ENCODE measurements around the gene MS4A5.
"Not testable (repeated sequence)": the region's sequence is repeated elsewhere in the genome, so short reads cannot be mapped to it uniquely, and the experiment has no call there.

MS4A5 gene, protein sequence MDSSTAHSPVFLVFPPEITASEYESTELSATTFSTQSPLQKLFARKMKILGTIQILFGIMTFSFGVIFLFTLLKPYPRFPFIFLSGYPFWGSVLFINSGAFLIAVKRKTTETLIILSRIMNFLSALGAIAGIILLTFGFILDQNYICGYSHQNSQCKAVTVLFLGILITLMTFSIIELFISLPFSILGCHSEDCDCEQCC

DNA sequence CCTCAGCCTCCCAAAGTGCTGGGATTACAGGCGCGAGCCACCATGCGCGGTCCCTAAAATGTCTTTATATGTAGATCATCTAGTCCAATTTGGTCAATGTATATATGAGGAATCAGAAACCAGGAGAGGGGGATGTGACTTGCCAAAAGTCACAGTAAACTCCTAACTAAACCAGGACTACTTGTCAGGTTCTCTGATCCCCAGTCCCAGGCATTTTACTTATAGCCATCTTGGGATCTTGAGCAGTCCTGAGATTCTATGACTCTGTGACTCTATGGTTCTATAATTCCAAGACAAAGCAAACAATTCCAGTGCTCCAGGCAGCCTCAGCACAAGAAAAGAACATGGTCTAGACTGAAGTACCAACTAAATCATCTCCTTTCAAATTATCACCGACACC, at the start of gene MS4A5:
Gene MS4A5 (plus strand): TSS at position 301 of the 400 bp plus-strand sequence. CDS start 103 bp downstream, outside the sequence.
- no peak for DNase-seq (ENCODE audit: low read depth)

DNA sequence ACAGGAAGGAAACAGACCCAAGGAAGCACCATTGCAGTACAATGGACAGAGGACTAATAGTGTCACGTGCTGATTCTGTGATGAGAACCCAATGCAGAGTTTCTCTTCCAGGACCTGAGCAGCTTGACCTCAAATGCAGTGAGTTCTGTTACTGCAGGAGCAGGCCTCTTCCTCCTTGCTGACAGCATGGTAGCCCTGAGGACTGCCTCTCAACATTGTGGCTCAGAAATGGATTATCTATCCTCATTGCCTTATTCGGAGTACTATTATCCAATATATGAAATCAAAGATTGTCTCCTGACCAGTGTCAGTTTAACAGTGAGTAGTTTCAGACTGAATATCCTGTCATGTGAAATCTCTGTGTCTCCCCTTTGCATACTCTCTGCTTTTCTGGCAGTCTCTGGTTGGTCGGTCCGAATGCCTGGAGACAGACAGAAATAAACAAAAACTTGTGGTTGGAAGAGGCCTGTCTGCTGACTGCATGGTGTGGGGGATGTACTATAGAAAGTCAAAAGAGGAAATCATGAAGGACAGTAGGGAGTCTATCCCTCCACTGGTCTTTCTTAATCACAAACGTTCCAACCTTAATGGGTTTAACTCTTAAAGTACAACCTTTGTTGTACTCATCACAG, 40.0 kb upstream of the MS4A5 start:
- DNase-seq (ENCODE audit: low read depth), result no peak

DNA sequence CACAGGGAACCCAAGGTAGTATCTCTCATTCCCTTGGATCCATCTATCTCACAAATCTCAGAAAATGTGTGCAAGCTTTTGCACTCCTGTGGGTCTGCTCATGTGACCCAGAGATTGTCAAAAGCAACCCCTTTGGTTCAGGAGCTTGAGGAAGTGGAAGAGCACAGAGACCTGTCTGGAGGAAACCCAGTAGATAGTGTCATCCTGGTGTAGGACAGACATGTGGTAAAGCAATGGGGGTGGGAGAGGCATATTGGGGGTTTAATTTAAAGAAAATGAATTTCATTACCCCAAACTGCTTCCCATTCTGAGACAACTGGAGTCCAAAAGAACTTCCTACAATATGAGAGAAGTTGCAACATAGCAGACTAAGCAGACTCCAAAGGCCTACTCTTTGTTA, 39.0 kb upstream of the MS4A5 start:
- no peak for DNase-seq (ENCODE audit: low read depth)

DNA sequence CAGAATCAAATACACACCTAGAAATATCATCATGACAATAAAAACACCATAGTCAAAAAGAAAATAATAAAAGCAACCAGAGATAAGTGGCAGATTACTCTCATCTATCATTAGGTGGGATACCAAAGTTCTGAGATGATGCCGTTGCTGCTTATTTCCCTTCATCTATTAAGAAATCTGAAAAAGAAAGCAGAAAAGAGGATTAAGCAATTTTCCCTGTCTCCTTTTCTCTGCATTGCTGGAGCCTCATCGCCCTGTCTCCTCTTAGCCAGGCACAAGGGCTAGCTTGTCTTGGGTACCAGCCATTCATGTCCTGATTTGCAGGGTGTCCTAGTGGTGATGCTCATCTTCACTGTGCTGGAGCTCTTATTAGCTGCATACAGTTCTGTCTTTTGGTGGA, 37.0 kb upstream of the MS4A5 start:
- DNase-seq (ENCODE audit: low read depth), result no peak

DNA sequence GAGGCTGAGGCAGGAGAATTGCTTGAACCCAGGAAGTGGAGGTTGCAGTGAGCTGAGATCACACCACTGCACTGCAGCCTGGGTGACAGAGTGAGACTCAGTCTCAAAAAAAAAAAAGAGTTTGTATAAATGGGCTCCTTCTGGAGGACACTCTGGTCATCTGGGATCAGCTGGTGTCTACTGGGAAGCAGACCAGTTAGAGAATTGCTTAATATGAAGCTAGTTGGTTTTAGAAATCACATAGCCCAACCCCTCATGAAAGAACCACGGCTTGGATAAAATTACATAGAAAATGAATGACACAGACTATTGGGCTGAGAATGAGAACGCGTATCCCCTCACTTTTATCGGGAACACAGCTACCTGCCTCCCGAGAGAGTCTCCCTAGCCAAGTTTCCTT, 36.4 kb upstream of the MS4A5 start:
- DNase-seq (ENCODE audit: low read depth), result no peak

DNA sequence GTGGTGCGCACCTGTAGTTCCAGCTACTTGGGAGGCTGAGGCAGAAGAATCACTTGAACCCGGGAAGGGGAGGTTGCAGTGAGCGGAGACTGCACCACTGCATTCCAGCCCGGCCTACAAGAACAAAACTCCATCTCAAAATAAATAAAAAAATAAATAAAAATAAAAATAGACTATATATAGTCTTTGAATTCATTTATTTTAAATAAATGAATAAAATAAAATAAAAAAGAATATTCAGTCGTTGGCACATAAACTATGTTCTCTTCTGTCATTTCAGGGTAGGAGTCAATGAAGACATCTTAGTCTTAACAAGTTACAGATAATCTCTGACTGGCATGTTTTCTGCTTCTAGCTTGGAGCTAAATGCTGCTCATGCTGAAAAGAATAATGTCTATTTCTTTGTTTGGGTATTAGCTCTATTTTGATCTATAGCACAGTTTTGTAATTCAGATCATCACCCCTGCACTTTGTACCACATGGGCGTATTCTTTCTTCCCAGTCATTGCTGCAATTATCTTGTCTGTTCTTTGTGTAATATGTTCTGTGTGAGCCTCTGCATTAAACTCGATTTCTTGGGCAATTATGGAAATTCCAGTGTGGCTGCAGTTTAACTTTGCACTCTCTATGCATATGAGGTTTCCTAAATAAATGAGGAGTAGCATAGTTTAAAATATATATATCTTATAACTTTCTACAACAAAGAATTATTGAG, 34.5 kb upstream of the MS4A5 start:
- DNase-seq (ENCODE audit: low read depth), result no peak

DNA sequence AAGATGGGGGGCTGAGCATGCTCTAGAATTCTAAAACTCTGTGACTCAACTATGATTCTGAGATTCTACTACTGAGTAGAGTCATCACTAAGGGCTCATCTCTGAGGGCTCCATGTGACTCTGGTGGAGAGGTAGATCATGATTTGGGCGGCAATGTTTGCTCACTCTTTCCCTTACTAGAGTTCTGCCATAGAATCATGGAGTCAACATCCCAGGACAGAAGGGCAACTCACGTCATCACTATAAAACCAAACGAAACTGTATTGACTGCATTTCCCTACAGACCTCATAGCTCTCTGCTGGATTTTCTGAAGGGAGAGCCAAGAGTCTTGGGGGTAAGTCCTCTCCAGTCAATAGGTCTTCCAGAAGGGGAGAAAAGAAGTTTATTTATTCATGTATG, 33.0 kb upstream of the MS4A5 start, which contains the start of gene MS4A14:
Gene MS4A14 (plus strand): TSS at position 78 of the 400 bp plus-strand sequence. CDS start 120 bp downstream, at position 198.
- no peak for DNase-seq (ENCODE audit: low read depth)

DNA sequence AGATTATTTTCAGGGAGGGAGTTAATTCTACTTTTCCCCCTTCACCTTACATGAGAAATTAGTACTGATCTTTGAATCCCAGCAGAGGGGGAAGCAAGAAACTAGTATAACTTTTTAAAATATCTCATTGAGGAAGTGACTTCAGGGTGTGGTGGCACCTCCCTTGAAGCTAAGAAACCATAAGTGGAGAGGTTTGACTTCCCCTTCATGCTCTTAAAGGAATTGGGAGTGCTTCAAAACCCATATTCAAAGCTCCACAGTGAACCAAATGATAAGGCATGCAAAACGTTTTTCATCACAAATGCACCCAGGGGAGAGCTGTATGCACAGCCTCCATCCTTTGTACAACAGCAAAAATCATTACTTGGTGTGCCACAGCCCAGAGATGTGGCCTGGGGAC, 32.6 kb upstream of the MS4A5 start:
- DNase-seq (ENCODE audit: low read depth), result no peak

DNA sequence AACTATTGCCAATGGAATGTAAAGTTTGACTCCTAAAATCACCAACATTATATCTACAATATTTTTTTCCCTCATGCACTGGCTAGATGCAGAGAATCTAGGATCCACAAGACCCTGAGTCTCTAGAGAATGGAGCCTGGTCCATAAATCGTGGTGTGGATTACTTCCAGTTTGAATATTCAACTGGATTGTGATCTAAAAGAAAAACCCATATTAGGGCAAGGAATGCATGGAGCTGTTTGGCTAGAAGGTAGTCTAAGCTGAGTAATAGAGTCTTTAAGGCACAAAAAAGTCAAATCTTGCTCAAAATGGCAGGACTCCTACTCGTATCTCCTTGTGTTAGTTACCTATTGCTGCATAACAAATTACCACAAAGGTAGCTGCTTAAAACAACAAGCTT, 9.4 kb upstream of the MS4A5 start:
- no peak for DNase-seq (ENCODE audit: low read depth)

DNA sequence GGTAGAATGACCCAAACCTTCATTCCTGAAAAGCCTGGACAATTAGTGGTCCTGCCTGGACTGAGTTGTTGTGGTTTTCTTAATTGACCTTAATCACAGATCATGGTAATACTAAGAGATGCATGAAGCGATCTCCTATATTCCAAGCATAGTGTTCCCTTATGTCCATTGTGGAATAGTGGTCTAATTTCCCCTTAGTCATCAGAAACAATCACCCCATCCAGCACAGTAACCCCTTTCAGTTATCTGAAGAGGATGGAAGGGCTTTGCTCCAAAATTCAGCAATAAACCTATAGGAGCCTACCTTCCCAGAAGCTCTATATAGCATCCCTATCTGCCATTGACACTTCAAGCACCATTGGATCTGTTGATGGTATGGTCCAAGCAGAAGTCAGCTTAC, 6.8 kb upstream of the MS4A5 start:
- no peak for DNase-seq (ENCODE audit: low read depth)

DNA sequence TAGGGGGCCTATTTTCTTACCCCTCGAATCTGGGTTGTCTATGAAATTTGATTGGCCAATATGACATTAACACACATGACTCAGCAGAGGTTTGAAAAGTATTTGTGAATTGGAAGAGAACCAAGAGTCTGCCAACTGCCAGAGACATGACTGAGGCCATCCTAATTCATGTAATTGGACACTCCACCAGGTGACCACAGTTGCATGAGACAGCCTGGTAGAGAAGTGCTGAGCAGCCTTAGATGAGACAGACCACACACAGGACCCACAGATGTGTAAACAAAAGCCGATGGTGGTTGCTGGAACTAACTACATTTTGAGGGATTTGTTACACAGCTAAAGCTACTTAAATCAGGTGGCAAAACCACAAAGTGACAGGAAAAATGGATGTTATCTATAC, 855 bp upstream of the MS4A5 start:
- DNase-seq (ENCODE audit: low read depth), result no peak

DNA sequence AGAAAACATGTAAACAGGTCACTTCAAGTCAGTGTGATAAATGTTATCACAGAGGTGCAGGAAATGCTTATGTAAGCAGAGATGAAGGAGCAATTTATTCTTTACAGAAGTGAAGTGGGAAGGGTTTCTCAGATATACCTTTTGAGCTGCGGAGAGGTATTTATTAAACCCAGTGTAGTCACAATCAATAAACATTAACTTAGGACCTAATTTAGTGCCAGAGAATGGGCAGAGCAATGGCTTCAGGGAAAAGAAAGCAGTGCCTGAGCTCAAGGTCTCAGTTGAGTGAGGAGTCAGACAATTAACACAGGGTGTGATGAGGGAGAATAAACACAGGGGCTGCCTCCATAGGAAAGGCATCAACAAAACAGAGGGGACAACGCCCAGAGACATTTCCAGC, 1.9 kb downstream of the MS4A5 start:
- DNase-seq (ENCODE audit: low read depth), result no peak

DNA sequence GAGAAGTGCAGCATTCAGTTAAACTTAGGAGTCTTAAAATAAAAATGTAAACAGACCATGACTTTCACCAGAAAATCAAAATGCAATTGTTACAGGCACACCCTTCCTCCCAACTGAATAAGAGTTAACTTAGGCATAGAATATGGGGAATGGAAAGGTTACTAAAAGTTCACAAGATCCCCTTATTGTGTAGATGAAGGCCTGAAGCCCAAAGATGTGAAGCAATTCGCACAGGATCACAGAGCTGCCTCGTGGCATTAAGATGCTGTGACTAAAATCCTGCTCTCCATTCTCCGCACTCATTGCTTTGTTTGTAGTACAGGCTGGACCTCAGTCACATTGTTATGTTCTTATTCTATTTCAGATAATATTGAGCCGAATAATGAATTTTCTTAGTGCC, 4.0 kb downstream of the MS4A5 start:
- no peak for DNase-seq (ENCODE audit: low read depth)

DNA sequence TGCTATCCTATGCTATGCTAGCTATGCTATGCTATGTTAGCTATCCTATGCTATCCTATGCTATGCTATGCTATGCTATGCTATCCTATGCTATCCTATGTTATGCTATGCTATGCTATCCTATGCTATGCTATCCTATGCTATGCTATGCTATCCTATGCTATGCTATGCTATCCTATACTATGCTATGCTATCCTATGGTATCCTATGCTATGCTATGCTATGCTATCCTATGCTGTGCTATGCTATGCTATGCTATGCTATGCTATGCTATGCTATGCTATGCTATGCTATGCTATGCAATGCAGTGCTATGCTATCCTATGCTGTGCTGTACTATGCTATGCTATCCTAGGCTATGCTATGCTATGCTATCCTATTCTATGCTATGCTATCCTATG, 17.7 kb downstream of the MS4A5 start:
- DNase-seq (ENCODE audit: low read depth), result no peak

DNA sequence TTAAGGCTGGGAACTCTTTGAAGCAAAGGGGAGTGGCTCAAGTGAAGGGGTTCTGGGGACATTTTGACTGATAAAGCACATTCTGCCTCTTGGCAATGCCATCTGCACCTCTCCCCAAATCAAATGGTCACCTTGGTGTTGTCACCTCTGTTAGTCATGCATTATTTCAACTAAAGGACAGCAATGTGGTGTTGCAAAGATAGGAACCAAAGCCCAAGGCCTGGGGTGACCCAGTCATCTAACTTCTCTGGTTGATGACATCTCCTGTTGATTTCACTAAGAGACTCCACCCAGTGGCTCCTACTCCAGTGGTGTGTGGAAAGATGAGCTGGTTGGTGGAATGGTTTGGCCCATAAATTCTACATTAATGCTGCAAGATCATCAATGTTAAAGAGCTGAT, 18.5 kb downstream of the MS4A5 start:
- no peak for DNase-seq (ENCODE audit: low read depth)

DNA sequence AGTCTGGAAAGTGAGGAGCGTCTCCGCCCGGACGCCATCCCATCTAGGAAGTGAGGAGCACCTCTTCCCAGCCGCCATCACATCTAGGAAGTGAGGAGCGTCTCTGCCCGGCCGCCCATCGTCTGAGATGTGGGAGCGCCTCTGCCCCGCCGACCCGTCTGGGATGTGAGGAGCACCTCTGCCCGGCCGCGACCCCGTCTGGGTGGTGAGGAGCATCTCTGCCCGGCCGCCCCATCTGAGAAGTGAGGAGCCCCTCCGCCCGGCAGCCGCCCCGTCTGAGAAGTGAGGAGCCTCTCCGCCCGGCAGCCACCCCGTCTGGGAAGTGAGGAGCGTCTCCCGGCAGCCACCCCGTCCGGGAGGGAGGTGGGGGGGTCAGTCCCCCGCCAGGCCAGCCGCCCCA, 21.8 kb downstream of the MS4A5 start:
- not testable (repeated sequence) for DNase-seq (ENCODE audit: low read depth)

DNA sequence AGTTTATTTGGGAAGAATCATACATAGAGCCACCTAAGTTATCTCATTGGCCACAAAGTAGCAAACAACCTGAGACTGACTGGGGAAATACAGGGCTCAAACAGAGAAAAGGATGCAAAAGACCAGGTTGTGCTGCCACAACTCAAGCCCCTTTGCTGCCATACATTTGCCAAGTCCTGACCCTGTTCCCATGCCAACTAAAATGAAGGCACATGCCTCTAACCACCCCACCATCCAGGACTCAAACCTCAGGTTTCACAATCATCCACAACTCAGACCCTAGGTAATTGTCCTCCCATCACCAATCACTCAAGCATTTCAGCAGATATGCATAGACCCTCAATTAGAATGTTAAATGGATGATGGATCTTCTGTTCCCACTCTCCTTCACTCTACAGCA, 24.8 kb downstream of the MS4A5 start:
- DNase-seq (ENCODE audit: low read depth), result no peak

DNA sequence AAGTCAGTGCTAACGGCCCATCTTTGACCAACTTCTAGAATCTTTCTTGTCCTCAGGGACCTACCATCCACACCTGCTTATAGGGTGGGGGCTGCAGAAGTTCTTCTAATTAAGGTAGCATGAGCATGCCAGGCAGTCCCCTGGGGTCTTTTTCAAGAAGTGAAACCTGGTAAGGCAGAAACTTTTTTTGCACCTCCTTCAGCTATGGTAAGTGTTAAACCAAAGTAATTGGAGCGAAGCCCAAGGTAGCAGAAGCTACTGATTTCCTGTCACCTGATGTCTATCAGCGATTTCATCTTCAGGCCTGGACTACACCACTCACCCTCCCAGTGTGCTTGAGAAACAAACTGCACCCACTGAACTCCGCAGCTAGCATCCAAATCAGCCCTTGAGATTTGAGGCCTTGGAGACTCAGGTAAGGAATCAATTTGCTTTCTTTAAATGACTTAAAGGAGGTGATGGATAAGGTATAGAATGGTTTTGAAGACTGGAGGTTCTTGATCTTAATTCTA, 26.2 kb downstream of the MS4A5 start, which contains the start of gene MS4A1:
Gene MS4A1 (plus strand): TSS at position 317 of the 512 bp plus-strand sequence. CDS start 6,528 bp downstream, outside the sequence.
- no peak for DNase-seq (ENCODE audit: low read depth)

DNA sequence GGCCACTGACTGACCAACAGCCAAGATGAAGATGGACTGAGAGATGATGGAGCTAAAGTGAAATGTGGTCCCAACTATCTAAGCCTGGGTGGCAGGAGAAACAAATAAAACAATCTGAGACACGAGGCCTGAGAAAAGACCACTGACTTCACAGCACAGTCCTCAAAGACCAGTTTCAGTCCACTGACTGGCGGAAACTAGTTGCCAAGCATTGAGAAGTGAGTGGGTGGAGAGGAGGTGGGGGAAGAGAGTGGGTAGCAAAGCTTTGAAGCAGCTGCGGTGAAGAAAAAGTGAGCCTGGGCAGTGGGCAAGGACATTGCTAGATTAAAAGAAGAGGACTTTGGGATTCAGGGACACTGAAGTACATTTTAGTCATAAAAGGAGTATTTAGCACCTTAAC, 28.2 kb downstream of the MS4A5 start:
- no peak for DNase-seq (ENCODE audit: low read depth)

DNA sequence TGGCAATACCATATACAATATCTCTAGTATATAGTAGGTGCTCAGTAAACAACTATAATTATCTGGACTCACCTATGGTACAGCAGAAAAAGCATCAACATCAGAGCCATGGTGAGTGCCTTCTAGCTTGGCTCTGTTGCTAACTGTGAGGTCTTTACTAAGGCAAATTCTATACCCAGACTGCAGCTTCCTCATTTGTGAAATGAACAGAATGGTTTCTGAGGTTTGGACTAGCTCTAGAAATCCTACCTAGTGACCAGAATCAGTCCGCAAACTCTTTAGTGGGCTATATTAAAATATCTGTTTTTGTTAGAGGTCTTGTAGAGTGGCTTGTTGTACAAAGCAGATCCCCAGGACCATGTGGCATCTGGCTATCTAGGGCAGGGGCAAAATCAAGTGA, 30.0 kb downstream of the MS4A5 start:
- DNase-seq (ENCODE audit: low read depth), result no peak

DNA sequence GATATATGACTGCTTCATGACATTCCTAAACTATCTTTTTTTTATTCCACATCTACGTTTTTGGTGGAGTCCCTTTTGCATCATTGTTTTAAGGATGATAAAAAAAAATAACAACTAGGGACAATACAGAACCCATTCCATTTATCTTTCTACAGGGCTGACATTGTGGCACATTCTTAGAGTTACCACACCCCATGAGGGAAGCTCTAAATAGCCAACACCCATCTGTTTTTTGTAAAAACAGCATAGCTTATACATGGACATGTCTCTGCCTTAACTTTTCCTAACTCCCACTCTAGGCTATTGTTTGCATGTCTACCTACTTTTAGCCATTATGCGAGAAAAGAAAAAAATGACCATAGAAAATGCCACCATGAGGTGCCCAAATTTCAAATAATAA, 39.5 kb downstream of the MS4A5 start:
- DNase-seq (ENCODE audit: low read depth), result no peak

DNA sequence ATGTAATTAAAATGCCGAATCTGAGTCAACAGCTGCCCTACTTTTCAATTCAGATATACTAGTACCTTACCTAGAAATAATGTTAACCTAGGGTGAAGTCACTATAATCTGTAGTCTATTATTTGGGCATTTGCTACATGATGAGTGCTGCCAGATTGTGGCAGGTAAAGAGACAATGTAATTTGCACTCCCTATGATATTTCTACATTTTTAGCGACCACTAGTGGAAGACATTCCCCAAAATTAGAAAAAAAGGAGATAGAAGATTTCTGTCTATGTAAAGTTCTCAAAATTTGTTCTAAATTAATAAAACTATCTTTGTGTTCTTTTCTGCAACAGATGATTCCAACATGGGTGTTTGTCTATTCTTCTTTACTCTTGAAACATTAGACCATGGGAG, 40.4 kb downstream of the MS4A5 start:
- no peak for DNase-seq (ENCODE audit: low read depth)

DNA sequence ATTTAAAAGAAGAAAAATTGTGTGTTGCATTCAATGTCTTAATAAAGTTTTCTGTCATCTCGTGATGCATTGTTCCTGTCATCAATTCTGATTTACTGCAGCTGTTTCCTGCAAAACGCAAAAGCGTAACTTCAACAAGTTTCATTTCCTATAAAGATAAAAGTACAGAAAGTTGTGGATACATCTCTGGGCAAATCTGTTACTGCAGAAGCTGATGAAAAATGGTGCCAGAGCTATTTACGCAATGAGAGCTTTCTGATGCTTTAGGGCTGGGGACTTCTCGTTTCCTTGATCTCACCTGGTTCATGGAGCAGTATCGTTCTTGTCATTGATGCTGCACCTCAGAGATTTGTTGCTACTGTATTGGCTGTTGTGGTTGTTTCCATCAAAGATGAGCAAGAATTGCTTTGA, 47.7 kb downstream of the MS4A5 start:
- no peak for DNase-seq (ENCODE audit: low read depth)
